ENCODE results near the gene TMEM131. TPM values are rescaled to one million over a fixed set of nuclear protein-coding genes. Genes with fewer than 3 reads are reported as not detected.
"Not testable (repeated sequence)": the region's sequence is repeated elsewhere in the genome, so short reads cannot be mapped to it uniquely, and the experiment has no call there.

The TMEM131 gene
- total RNA-seq, 1 donor from 2014 or later: 11.7 TPM

DNA sequence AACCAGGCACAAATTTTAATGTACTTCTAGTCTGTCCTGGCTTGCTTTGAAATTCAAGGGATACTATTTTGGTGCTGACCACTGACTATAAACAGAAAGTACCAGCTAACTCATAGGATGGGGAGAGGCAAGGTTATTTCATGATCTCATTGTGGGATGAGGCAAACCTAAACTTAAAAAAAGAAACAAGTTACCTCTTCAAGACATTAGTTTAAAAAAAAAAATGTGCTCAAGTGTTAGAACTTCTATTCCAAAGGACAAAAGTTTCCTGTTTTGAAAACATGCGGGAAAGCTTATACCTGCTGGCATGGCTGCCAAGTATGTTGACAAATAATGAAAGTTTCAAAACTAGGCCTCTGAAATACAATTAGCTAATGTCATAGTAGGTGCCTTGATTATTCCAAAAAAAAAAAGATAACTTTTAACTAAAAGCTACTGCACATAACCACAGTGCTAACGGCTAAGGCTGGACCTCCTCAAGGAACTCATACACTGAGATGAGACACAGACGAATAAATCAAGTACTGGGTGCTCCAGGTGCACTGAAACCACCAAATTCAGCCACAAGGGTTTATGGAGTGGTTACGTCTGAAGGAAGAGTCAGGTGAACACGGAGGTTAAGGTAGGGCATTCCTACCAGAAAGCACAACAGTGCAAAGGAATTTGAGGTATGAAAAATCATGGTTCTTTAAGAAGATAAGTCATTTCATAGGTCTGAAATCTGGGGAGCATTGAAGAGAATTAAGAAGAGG, 38.1 kb downstream of the TMEM131 start:
- no peak for DNase-seq (ENCODE audit: low read depth in 2 of 2)

DNA sequence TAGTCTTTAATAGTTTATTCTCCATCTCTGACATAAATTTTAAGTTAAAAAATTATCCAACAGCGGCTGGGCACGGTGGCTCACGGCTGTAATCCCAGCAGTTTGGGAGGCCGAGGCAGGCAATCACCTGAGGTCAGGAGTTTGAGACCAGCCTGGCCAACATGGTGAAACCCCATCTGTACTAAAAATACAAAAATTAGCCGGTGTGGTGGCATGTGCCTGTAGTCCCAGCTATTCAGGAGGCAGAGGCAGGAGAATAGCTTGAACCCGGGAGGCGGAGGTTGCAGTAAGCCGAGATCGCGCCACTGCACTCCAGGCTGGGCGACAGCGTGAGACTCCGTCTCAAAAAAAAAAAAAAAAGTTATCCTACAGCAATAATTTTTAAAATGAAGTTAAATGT, 39.0 kb downstream of the TMEM131 start:
- DNase-seq (ENCODE audit: low read depth in 2 of 2): not testable (repeated sequence)

DNA sequence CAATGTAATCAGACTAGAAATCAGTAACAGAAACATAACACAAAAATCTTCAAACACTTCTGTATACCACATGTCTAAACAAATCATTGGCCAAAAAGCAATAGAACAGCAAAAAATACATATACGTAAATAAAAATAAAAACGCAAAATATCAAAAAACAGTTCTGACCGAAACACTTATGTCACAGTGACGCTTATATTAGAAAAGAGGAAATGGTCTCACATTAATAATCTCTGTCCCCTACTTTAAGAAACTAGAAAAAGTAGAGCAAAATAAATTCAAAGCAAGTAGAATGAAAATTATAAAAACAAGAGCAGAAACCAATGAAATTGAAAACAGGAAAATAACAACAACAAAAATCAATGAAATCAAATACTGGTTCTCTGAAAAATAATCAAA, 41.9 kb downstream of the TMEM131 start:
- DNase-seq (ENCODE audit: low read depth in 2 of 2): no peak

DNA sequence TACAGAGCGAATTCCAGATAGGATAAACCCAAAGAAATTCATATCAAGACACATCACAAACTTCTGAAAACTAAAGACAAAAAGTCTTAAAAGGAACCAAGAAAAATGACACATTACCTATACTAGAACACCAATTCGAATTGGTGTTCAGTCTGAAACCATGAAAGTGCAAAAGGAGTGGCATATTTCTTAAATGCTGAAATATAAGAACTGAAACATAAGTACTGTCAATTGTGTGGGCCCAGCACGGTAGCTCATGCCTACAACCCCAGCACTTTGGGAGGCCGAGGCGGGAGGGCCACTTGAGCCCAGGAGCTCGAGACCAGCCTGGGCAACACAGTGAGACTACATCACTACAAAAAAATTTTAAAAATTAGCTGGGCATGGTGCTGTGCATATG, 43.4 kb downstream of the TMEM131 start:
- DNase-seq (ENCODE audit: low read depth in 2 of 2): no peak

DNA sequence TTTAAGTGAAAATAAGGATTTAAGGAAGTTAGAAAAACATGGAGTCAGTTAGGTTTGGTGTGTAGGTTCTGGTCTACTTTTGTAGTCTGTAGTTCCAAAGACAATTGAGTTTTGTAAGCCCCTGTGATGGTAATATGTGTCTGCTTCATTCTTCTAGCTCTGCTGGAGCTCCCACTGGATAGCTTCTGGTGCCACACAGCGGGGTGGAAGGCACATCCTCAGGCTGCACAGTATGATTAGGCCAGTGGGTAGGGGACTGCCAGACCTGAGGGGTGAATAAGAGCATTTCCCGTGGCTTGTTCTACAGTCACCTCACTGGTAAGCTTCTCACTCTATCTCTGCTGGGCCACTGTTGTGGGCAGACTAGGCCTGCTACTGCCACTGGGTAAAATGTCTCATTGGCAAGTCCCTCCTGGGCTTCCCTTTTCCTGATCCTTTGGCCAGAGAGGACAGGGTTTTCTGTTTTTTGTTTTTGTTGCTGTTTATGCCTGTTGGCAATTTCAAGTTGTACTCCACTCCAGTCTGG, 44.5 kb downstream of the TMEM131 start:
- no peak for DNase-seq (ENCODE audit: low read depth in 2 of 2)

DNA sequence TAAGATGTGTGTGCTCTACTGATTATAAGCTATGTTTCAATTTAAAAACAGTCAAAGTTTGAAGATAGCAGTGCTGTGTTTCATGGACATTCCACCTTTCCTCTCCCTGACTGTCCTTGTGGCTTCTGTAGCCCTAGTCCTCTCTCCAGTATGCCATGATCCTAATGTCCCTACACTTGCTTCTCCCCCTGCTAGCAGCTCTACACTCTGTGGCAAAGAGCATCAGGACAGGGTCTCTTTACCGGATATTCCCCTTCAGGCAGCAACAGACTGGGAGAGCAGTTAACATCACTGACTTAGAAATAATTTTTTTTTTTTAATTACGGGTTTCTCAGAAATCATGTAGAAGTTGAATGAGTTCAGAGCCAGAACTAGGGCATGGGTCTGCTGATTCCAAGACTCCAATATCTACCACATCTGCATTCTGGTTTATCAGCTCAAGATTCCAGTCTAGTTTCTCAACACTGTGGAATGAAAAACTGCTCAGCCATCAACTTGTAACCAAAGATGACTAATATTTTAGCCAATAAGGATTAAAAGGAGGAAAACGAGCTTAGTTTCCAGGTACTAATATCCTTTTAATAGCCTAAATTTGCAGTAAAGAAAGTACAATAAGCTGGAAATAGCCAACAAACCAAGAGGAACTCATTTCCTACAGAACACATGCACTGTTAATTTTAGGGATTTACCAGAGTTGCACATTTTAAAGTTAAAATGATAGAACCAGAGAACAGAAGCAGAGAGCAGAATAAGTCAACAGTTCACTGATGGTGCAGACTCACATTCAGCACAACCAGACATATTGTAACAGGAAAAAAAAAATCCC, 45.2 kb downstream of the TMEM131 start:
- DNase-seq (ENCODE audit: low read depth in 2 of 2): peak in 1 of 2 donors; percentile 7

DNA sequence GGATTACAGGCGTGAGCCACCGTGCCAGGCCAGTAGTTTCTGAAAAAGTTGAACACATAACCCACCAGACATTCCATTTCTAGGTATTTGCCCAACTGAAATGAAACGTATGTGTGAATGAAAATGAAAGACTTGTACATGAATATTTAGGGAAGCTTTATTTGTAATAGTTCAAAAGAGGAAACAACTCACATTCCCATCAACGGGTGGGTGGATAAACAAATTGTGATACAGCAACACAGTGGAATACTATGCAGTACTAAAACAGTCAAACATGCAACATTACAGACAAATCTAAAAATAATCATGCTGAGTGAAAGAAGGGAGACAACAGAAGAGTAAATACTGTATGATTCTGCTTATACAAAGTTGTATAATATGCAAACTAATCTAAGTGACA, 46.8 kb downstream of the TMEM131 start:
- no peak for DNase-seq (ENCODE audit: low read depth in 2 of 2)

DNA sequence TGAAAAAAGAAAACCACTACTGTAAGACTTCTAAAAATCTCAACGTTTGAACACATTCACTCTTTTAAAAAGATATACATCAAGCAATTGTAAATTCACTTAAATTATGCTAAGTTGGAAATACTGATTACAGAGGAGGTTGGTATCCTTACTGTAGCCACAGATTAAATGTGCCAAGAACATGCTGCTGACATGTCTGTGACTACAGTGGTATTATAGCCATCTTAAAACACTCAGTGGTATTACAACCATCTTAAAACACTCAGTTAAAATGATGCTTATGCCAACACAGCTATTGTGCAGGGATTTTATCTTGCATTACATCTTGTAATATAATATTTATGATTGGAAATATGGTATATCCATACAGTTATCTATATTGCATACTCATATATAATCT, 50.0 kb downstream of the TMEM131 start:
- no peak for DNase-seq (ENCODE audit: low read depth in 2 of 2)

DNA sequence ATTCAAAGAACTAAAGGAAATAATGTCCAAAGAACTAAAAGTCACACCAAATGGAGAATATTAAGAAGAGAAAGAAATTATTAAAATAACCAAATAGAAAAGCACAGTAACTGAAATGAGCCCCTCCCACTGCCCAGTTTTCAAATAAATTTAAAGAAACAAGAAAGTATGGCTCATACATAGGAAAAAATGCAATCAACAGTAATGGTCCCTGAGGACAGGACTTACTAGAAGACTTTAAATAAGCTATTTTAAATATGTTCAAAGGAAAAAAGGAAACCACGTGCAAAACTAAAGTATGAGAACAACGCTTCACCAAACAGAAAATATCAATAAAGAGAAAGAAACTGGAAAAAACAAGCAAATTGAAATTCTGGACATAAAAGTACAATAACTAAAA, 58.9 kb downstream of the TMEM131 start:
- no peak for DNase-seq (ENCODE audit: low read depth in 2 of 2)

DNA sequence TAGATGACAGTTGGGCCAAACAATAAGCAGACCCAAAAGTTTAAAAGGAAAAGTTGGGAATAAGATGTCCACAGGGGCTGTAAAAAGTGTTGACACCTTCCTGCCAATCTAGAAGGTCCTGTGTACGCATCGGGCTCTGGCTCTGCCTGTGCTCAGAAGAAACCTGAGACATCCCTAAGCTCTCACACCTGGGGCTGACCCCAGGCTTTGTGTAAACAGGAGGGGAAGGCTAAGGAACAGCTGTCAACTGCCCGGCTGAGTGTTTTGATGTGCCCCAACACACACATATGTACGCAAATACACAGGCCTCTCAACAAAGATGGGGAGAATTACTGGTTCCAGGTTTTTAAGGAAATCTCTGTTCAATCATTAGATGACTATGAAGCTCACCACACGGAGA, 59.5 kb downstream of the TMEM131 start:
- DNase-seq (ENCODE audit: low read depth in 2 of 2): no peak

DNA sequence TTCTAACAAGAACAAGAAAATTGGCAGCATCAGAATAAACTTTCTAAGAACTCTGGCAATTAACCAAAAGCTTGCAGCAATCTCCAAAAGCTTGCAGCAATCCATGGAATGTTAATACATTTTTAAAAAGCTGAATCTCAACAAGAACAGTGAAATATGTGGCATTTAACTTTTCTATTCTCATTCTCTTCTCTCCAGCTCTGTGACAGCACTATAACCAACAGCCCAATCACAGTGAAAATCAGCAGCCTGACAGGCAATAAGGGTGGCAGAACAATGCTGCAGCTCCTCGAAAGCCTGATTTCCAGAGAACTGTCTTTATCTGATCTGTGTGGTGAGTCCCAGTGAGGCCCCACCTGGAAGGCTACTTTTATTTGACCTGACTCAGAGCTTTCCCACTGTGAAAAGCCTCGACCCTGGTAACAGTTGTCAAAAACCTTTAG, 60.0 kb downstream of the TMEM131 start:
- peak; percentile 2 to 4 for DNase-seq (ENCODE audit: low read depth in 2 of 2)

DNA sequence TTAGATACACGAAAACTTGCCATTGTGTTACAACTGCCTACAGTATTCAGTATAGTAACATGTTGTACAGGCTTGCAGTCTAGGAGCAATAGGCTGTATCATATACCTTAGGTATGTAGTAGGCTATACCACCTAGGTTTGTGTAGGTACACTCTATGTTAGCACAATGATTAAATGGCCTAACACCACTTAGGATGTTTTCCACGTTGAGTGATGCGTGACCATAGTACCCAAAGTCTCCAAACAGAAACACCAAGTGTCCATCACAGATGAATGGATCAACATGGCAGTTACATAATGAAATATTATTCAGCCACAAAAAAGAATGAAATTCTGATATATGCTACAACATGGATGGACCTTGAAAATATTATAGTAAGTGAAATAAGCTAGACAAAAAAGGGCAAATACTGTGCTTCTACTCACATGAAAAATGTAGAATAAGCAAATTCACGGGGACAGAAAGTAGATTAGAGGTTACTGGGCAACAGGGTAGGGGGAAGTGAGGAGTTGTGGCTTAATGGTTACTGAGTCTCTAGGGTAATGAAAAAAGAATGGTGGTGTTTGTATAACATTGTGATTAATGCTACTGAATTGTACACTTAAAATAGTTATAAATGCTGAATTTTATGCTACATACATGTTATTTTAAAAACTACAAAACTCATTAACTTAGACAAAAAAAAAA, 62.6 kb downstream of the TMEM131 start:
- DNase-seq (ENCODE audit: low read depth in 2 of 2): no peak

DNA sequence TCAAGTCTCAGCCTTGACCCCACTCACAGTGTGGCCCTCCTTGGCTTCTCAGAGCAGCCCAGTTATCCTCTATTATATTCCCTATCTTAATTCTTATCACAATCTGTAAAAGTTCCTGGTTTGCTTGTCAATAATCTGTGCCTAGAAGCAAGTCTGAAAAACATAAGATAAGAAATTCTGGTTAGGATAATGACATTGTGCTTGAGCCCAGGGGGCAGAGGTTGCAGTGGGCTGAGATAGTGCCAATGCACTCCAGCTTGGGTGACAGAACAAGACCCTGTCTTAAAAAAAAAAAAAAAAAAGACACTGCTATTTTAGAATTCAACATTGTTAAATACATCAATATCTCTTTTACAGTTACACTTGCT, 63.9 kb downstream of the TMEM131 start:
- no peak for DNase-seq (ENCODE audit: low read depth in 2 of 2)

DNA sequence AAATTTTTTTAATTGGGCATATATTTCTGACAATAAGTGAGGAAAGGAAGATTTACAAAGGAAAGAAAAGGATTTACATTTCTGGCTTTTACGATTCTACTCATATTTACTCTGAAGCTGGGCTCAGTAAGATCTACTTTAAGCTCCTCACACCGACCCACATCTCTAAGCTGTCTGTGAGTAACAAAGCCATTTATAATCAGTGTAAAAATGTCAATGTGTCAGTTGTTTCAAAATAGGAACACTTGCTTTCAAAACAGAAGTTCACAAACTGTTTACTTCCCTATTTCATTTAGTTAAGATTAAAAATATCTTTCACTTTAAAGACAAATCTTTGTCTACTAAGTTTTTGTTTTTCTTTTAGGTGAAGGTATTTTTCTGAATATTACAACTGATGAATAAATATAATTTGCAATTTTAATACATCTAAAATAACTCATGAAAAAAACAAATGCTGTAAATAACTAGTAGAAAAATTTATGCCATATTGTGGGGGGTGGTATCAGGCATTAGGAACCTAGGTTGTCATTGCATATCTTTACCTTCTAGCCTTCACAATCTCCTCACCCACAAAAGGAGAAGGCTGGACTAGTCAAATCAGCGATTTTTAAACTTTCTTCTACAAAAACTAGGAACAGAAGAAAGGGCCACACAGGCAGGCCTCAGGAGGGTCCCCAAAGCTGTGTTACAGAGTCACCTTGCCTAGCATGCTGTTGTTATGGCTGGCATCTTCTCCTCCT, 64.5 kb downstream of the TMEM131 start:
- DNase-seq (ENCODE audit: low read depth in 2 of 2): no peak

DNA sequence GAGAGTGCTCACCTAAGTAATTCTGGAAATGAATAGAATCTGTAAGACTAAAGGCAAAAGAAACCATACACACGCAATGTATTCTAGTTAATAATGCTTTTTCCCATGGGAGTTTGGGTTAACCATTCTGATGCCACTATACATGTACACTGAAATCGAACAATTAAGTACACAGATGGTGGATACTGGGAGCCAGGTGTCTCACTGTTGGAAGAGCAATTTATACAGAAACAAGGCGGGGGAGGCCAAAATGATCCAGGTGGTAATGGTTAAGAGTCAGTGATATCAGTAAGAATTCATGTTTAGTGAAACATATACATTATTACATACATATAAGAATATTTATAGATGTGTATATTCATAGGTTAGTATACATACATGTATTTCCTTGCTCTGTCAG, 67.2 kb downstream of the TMEM131 start:
- no peak for DNase-seq (ENCODE audit: low read depth in 2 of 2)

DNA sequence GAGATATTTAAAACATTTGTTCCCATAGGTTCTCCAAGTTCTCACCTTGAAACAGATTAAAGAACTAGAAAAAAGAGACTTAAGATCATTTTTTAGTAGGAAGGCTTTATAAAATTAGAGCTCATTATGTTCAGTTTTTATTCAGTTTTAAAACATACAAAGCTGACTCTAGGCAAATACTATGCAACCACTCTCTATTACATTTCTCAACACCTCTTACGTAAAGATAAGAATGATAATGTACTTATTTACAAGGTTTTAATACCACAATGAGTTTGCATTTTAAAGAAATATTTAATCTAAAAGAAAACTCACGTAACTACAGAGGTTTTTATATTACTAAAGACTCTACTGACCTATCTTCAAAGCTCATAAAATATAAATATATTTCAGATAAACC, 68.8 kb downstream of the TMEM131 start:
- DNase-seq (ENCODE audit: low read depth in 2 of 2): no peak

DNA sequence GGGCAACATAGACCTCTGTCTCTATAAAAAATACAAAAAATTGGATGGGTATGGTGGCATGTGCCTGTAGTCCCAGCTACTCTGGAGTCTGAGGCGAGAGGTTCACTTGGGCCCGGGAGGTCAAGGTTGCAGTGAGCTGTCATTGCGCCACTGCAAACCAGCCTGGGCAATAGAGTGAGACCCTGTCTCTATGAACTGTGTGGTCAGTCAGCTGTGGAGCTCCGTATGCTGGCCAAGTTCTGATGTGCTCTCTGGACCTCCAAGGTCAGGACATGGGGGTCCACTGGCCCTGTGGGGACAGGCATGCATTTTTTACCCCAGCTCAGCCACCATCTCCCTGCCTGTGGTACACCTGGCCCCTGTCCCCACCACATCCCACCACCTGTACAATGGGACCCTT, 71.6 kb downstream of the TMEM131 start:
- no peak for DNase-seq (ENCODE audit: low read depth in 2 of 2)

DNA sequence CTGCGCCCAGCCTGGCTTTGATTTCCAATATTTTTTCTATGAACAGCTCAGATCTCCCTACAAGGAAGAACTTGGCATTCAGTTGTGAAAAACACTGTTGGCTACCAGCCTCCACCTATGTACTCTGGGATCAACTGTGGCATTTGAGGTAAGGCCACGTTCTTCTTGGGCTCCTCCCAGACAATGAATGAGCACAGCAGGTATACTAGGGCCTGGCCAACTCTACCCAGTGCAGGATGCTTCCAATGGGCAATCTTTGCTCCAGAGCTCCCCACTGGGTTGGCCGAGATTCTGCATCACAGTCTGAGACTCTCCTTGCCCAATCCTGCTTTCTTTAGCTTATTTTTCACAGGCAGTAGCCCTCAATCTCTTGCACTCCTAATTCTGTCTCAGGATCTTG, 75.9 kb downstream of the TMEM131 start:
- no peak for DNase-seq (ENCODE audit: low read depth in 2 of 2)

DNA sequence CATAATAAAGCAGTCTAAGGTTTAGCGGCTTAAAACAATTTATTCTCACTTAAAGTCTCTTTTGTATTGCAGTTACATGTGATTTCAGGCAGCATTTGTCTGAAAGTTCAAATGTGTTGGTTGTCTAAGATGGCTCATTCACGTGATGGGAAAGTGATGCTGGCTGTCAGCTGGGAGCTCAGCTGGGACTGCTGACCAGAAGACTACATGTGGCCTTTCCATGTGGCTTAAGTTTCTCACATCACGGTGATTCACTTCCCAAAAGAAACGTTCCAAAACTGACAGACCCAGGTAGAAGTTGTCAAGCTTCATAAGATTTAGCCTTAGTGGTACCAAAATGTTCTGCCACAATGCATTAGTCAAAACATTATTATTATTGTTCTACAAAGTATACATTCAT, 76.9 kb downstream of the TMEM131 start:
- no peak for DNase-seq (ENCODE audit: low read depth in 2 of 2)

DNA sequence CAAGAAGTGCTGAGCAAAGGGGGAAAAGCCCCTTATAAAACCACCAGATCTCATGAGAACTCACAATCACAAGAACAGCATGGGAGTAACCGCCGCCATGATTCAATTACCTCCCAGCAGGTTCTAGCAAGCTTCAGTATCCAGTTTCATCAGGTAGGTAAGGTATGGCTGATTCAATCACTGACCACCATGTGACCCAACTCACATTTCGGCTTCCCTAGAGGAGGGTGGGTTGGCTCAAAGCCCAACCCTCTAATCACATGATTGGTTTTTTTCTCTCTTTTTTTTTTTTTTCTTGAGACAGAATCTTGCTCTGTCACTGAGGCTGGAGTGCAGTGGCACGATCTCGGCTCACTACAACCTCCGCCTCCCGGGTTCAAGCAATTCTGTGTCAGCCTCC, 78.1 kb downstream of the TMEM131 start:
- not testable (repeated sequence) for DNase-seq (ENCODE audit: low read depth in 2 of 2)

DNA sequence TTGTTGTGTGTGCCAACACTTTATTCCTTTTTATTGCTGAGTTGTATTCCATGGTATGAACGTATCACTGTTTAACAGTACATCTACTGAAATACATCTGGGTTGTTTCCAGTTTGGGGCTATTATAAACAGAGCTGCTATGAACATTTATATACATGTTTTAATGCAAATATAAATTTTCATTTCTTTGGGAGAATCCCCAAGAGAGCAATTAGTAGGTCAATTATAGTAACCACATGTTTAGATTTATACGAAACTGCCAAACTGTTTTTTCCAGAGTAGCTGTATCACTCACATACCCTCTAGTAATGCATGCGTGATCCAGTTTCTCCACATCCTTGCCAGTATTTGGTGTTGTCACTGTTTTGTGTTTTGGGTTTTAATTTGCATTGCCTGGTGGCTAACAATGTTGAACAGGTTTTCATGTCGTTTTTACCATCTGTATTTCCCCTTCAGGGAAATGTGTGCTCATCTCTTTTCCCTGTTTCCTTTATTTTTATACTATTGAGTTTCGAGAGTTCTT, 81.0 kb downstream of the TMEM131 start:
- DNase-seq (ENCODE audit: low read depth in 2 of 2): no peak

Measured in lung microvascular endothelial cell (primary cell).